ENCODE data around the gene KLF5.

GRCh38 chr13:73075546-73075945, 16.7 kb downstream of the KLF5 start:
- TF ChIP-seq CTCF (IDR thresholded peaks at IDR 0.05) (no peak), POLR2A (IDR thresholded peaks at IDR 0.05; ENCODE audit: low read depth) (no peak), EP300 (IDR thresholded peaks at IDR 0.05) (no peak), POLR2AphosphoS5 (IDR thresholded peaks at IDR 0.05) (no peak)
